GDM1 (cell line): Measurements from ENCODE around the gene SIRT1.
"Not testable (repeated sequence)": the region's sequence is repeated elsewhere in the genome, so short reads cannot be mapped to it uniquely, and the experiment has no call there.

Experiments
- DNase-seq: peaks from one replicate; lab custom pipeline; 2025; lab: John Stamatoyannopoulos, UW

SIRT1 gene

DNA sequence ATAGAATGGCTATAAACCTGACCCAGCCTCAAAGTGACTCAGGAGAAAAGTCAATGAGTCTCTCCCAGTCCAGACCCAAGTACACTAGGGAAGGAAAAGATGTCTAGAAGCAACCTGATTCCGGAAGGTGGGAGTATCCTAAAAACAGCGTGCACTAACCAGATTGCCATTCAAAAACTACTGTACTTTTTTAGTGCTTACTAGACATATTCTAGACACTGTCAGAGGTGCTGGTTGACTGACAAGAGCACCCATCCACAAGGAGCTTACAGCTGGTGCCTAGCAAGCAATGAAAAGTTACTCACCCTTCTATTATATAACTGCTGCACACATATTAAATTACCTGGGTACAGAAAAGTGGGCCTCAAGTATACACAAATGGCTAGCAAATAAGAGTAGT lies 81.0 kb downstream of the SIRT1 start:
- no peak for DNase-seq

DNA sequence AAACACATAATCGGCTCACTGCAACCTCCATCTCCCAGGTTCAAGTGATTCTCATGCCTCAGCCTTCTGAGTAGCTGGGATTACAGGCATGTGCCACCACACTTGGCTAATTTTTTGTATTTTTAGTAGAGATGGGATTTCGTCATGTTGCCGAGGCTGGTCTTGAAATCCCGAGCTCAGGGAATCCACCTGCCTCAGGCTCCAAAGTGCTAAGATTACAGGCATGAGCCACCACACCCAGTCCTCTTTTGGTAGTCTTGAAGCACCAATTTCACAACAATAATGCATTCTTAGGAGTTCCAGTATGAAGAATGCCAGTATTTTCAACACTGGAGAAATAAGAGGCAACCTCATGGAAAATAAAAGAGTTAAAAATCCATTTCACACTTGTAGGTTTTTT lies 81.6 kb downstream of the SIRT1 start:
- not testable (repeated sequence) for DNase-seq
